Hepatocyte (in vitro differentiated cells): ENCODE measurements around the gene GNL1. TPM values are rescaled to one million over a fixed set of nuclear protein-coding genes. Genes with fewer than 3 reads are reported as not detected.

Experiments
- DNase-seq: peaks from one replicate; pipeline ENCODE4 v3.0.0-alpha.2; 2016; ENCODE audit warnings: low spot score
- H2AFZ ChIP-seq: fragments of 200-600 bp; sonication (generic); 2 replicates; pipeline ENCODE4 v1.6.0; 2016; ENCODE audit warnings: antibody characterized with exemption, mild to moderate bottlenecking
- H3K27ac ChIP-seq: fragments of 200-600 bp; sonication (generic); 2 replicates; pipeline ENCODE4 v1.5.1; 2016; ENCODE audit warnings: mild to moderate bottlenecking
- H3K27me3 ChIP-seq: fragments of 200-600 bp; sonication (generic); 2 replicates; pipeline ENCODE4 v1.6.1; 2016
- H3K36me3 ChIP-seq: fragments of 200-600 bp; sonication (generic); replicated peaks from 2 replicates; pipeline ENCODE4 v1.5.1; 2016; ENCODE audit warnings: low read depth; ENCODE audit not compliant: insufficient read depth
- H3K4me1 ChIP-seq: fragments of 200-600 bp; sonication (generic); 2 replicates; pipeline ENCODE4 v1.5.1; 2016; ENCODE audit warnings: mild to moderate bottlenecking, moderate library complexity; ENCODE audit not compliant: insufficient read depth
- H3K4me2 ChIP-seq: fragments of 200-600 bp; sonication (generic); 2 replicates; pipeline ENCODE4 v1.6.0; 2016
- H3K4me3 ChIP-seq: fragments of 200-600 bp; sonication (generic); 2 replicates; pipeline ENCODE4 v1.5.1; 2016; ENCODE audit warnings: mild to moderate bottlenecking
- H3K79me2 ChIP-seq: fragments of 200-600 bp; sonication (generic); 2 replicates; pipeline ENCODE4 v1.6.0; 2017; ENCODE audit warnings: mild to moderate bottlenecking
- H3K9me2 ChIP-seq: fragments of 200-600 bp; sonication (generic); replicated peaks from 2 replicates; pipeline ENCODE4 v1.6.0; 2017; ENCODE audit warnings: mild to moderate bottlenecking; ENCODE audit not compliant: insufficient read depth
- H3K9me3 ChIP-seq: fragments of 200-600 bp; sonication (generic); 2 replicates; pipeline ENCODE4 v1.5.1; 2016; ENCODE audit warnings: low read depth, mild to moderate bottlenecking
- H4K20me1 ChIP-seq: fragments of 200-600 bp; sonication (generic); 2 replicates; pipeline ENCODE4 v1.6.0; 2016; ENCODE audit warnings: mild to moderate bottlenecking; ENCODE audit not compliant: insufficient read depth, poor library complexity, severe bottlenecking
- EZH2 ChIP-seq: fragments of 200-600 bp; sonication (generic); IDR thresholded peaks from 2 replicates; pipeline ENCODE4 v1.6.1; 2016; ENCODE audit warnings: antibody characterized with exemption, mild to moderate bottlenecking, borderline replicate concordance
- EZH2phosphoT487 ChIP-seq: fragments of 200-600 bp; sonication (generic); IDR thresholded peaks from one replicate; pipeline ENCODE4 v1.6.1; 2018; ENCODE audit warnings: antibody characterized with exemption, mild to moderate bottlenecking, low read depth, moderate library complexity; ENCODE audit not compliant: unreplicated experiment, severe bottlenecking
- WGBS: methylation state at CpG from one replicate; pipeline ENCODE4 v1.1.6; 2016; ENCODE audit warnings: low lambda C conversion rate; ENCODE audit errors: missing lambda C conversion rate; 5-methylcytosine and 5-hydroxymethylcytosine counted together
- polyA plus RNA-seq: library from polyadenylated mRNA; unstranded; fragments of >200 nt; fragmentation: Nextera tagmentation; extraction: Ambion mirVana; gene quantifications from 2 replicates; pipeline ENCODE4 v1.2.1, GENCODE V29; 2016
- total RNA-seq: library from RNA; depleted of rRNA; stranded (reverse); fragments of >200 nt; gene quantifications from 2 replicates; pipeline ENCODE4 v1.2.3, GENCODE V29; 2014
- TF ChIP-seq, protein P1 (sequence below): fragments of 200-600 bp; sonication (generic); IDR thresholded peaks from 2 replicates; pipeline ENCODE4 v1.5.1; 2016; ENCODE audit warnings: antibody characterized with exemption, mild to moderate bottlenecking; ENCODE audit not compliant: poor library complexity

GNL1 gene
- total and polyA plus RNA-seq, 2 experiments from 2014 or later, result 29.5 to 81.1 TPM

DNA sequence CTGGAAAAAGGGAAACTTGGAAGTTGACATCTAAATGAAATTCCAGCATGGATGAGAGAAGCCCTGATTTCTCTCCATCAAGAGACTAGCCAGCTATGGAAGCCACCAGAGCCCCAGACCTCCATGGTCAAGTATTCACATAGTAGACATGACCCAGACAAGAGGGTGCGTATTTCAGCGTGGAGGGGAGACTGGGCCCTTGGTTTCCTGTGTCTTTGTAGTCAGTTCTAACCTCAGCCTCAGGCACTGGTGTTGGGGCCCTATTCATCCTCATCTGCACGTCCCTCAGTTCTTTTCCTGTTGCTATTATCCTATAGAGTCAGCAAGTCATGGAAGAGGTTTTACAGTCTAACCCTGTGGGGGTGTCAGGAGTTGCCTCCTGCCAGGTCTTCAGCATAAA, 12.5 kb downstream of the GNL1 start:
- TF ChIP-seq EZH2 (no peak), EZH2phosphoT487 (no peak)
- TF ChIP-seq, protein P1, sequence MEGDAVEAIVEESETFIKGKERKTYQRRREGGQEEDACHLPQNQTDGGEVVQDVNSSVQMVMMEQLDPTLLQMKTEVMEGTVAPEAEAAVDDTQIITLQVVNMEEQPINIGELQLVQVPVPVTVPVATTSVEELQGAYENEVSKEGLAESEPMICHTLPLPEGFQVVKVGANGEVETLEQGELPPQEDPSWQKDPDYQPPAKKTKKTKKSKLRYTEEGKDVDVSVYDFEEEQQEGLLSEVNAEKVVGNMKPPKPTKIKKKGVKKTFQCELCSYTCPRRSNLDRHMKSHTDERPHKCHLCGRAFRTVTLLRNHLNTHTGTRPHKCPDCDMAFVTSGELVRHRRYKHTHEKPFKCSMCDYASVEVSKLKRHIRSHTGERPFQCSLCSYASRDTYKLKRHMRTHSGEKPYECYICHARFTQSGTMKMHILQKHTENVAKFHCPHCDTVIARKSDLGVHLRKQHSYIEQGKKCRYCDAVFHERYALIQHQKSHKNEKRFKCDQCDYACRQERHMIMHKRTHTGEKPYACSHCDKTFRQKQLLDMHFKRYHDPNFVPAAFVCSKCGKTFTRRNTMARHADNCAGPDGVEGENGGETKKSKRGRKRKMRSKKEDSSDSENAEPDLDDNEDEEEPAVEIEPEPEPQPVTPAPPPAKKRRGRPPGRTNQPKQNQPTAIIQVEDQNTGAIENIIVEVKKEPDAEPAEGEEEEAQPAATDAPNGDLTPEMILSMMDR, result no peak
- H4K20me1 ChIP-seq, result no peaks in the 10 kb centered on the region
- H3K4me1 ChIP-seq, result no peaks in the 10 kb centered on the region
- H3K27ac ChIP-seq, result no peak overlapping the region
- no peak for DNase-seq
- H3K79me2 ChIP-seq, result no peaks in the 10 kb centered on the region
- no peak overlapping the region for H3K4me3 ChIP-seq
- whole genome bisulfite sequencing, result 95% methylated on average over 3 of the region's 3 CpGs
- no peaks in the 10 kb centered on the region for H3K9me3 ChIP-seq
- no peaks in the 10 kb centered on the region for H3K36me3 ChIP-seq
- no peak overlapping the region for H3K4me2 ChIP-seq
- H3K27me3 ChIP-seq, result no peaks in the 10 kb centered on the region
- H3K9me2 ChIP-seq, result no peaks in the 10 kb centered on the region
- H2AFZ ChIP-seq, result no peak overlapping the region

DNA sequence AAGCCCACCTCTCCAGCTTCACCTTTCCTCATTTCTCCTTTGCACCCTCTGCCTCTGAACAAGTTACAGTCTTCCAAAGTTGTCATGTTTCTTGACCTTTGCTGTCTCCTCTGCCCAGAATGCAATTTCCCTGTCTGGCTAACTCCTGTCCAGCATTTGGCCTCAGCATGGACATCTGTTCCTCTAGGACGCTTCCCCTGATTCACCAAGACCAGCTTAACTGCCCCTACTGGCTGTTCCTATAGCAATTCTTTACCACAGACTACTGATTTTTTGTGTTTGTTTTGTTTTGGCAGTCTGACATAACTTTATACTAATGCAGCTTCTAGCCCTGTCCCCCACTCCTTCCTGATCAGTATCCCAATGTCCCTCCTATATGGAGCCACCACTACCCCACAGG, 13.4 kb downstream of the GNL1 start:
- Histone ChIP-seq H3K27ac (no peak overlapping the region), H3K4me1 (no peaks in the 10 kb centered on the region), H3K4me2 (no peak overlapping the region), H3K4me3 (no peak overlapping the region), H3K9me2 (no peaks in the 10 kb centered on the region), H3K27me3 (no peaks in the 10 kb centered on the region), H4K20me1 (no peaks in the 10 kb centered on the region), H2AFZ (no peak overlapping the region), H3K36me3 (no peaks in the 10 kb centered on the region), H3K79me2 (no peaks in the 10 kb centered on the region), H3K9me3 (no peaks in the 10 kb centered on the region)
- TF ChIP-seq EZH2 (no peak), EZH2phosphoT487 (no peak)
- TF ChIP-seq, protein P1, result no peak
- WGBS, result 80% methylated on average over 1 of the region's 1 CpG
- DNase-seq, result no peak

DNA sequence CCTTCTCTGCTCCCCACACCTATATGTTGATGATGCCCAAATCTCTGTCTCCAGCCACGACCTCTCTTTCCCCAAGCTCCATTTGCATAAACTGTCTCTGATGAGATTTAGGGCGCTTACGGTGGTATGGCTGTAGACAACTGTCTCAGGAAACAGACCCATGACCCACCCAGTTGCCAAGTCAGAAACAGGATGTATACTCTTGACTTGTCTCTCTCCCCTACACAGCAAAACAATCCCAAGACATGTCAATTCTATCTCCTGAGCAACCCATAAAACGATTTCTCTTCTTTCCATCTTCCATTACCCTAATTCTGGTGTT, 13.9 kb downstream of the GNL1 start:
- Histone ChIP-seq H2AFZ (no peak overlapping the region), H3K9me2 (no peaks in the 10 kb centered on the region), H3K27me3 (no peaks in the 10 kb centered on the region), H3K4me2 (no peak overlapping the region), H3K79me2 (no peaks in the 10 kb centered on the region), H3K9me3 (no peaks in the 10 kb centered on the region), H3K36me3 (no peaks in the 10 kb centered on the region), H4K20me1 (no peaks in the 10 kb centered on the region), H3K27ac (no peak overlapping the region), H3K4me1 (no peaks in the 10 kb centered on the region), H3K4me3 (no peak overlapping the region)
- TF ChIP-seq EZH2phosphoT487, result no peak
- TF ChIP-seq, protein P1, result no peak
- TF ChIP-seq EZH2, result no peak
- WGBS, result 57% methylated on average over 4 of the region's 4 CpGs
- no peak for DNase-seq
